ENCODE results near the gene ID1.
"Not testable (repeated sequence)": the region's sequence is repeated elsewhere in the genome, so short reads cannot be mapped to it uniquely, and the experiment has no call there.

The ID1 gene

GRCh38 chr20:31602779-31603441 lies 2.2 kb upstream of the ID1 start:
- DNase-seq, result no peak

GRCh38 chr20:31603822-31604566 lies 1.1 kb upstream of the ID1 start:
- DNase-seq, result peak; percentile 78

DNA sequence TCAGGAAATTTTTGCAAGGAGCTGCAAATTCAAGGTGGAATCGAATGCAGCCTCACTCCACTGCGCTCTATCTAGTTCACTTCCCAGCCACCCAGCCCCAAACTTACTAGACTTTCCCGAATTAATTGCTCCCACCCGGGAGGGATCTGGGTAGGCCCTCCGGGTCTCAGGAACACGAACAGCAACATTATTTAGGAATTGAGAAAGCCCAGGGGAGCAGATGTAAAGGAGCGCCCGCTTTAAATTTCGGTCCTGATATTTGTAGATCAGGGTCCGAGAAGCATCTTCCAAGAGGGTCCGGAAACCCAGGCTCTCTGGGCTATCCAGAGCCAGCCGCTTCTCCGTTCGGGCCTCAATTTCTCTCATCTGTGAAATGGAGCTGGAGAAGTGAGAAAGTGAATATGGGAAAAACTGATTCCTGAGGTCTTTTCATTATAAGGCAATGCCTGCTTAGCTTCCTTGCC lies 490 bp upstream of the ID1 start:
- DNase-seq, result no peak

- DNase-seq, result no peak
Observed at GRCh38 chr20:31605902-31606803, 1.1 kb downstream of the ID1 start.

- no peak for DNase-seq
Observed at GRCh38 chr20:31606804-31607639, 1.9 kb downstream of the ID1 start.

DNA sequence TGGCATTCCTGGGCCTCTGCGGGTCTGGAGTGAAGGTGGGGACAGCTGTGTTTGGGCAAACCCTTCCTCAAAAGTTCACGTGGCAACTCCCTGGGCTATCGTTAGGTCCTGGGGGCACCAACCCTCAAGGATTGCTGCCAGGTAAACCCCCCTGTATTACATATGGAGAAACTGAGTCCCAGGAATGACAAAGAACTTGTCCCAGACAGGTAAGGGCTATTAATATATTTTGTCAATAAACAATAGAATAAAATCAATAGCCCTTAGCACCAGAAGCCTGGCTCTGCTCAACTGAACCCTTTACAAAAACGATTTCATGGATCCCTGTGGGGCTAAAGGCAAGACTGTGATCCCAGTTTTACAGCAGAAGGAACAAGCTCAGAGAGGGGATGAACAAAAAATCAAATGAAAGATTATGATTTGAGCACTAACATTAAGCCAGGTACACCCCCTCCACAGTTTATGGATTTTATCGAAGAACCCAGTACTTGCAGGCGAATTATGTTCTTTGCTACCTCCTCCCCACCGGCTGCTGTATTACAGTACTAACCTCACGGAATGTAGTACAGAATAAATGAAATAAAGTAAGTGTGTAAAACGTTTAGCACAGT lies 2.7 kb downstream of the ID1 start:
- no peak for DNase-seq

DNA sequence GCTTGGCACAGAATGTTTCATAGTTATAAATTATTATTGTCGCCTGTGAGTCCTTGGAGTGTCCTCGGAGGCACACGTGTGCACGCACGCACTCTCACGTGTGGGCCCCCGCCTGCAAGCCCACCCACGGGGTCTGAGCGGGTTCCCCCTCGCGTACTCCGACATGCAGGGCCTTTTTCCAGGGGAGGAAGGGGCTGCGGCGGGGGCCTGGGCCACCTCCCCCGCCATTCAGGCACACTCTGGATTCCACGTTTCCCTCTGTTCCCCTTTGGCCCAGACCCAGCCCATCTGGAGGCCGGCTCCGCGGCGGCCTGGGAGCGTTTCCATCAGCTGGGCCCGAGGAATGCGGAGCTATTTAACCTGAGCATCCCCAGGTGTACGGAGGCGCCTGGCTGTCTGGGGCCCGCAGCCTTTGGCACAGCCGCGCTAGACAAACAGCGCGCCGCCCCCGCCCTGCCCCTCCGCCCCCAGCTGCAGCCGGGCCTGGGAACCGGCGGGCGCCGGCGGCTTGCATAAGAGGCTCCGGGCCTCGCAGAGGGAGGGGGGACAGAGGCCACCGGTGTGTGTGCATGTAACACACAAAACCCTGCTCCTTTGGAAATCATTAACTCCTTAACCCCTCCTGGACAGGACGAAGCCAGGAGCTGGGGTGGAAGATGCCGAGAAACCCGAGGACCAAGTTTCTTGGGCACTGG lies 3.3 kb downstream of the ID1 start:
- no peak for DNase-seq

DNA sequence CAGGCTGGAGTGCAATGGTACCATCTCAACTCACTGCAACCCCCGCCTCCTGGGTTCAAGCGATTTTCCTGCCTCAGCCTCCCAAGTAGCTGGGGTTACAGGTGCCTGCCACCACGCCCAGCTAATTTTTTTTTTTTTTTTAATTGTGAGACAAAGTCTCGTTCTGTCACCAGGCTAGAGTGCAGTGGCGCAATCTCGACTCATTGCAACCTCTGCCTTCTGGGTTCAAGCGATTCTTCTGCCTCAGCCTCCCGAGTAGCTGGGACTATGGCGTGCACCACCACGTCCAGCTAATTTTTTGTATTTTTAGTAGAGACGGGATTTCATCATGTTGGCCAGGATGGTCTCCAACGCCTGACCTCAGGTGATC lies 7.2 kb downstream of the ID1 start:
- not testable (repeated sequence) for DNase-seq

GRCh38 chr20:31615416-31615815 lies 10.3 kb downstream of the ID1 start:
- no peak for DNase-seq

GRCh38 chr20:31617432-31618104 lies 12.5 kb downstream of the ID1 start:
- no peak for DNase-seq

- DNase-seq, result no peak
Observed at GRCh38 chr20:31620246-31620645, 15.2 kb downstream of the ID1 start.

GRCh38 chr20:31623123-31623505 lies 18.0 kb downstream of the ID1 start:
- DNase-seq, result not testable (repeated sequence)

GRCh38 chr20:31626534-31626933 lies 21.4 kb downstream of the ID1 start:
- DNase-seq, result not testable (repeated sequence)

- DNase-seq, result not testable (repeated sequence)
Observed at GRCh38 chr20:31628057-31628456, 23.0 kb downstream of the ID1 start.

GRCh38 chr20:31630187-31630790 lies 25.2 kb downstream of the ID1 start:
- DNase-seq, result no peak

GRCh38 chr20:31632548-31633338 lies 27.7 kb downstream of the ID1 start:
- DNase-seq, result no peak

- no peak for DNase-seq
Observed at GRCh38 chr20:31633339-31633914, 28.3 kb downstream of the ID1 start.

DNA sequence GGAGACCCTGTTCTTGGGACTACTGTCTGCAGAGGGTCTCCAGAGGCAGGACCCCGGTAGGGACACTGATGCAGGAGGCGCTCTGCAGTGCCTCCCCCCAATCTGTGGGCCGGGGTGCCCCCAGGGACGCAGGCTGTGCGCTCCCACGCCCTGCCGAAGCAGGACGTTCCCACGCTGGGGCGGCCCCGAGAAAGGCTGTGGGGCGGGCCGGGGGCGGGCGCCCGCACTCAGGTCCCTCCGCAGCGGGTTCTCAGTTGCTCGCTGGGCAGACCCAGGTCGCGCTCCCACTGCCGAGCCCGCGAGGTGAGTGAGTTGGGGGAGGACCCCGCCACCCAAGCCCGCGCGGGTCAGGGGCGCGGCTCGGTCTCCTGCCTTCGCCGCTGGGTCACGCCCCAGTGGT lies 32.6 kb downstream of the ID1 start, which contains the start of gene COX4I2:
COX4I2 (plus strand) TSS at position 253 of the 400 bp plus-strand sequence. CDS start 1,106 bp downstream, outside the sequence.
- no peak for DNase-seq

DNA sequence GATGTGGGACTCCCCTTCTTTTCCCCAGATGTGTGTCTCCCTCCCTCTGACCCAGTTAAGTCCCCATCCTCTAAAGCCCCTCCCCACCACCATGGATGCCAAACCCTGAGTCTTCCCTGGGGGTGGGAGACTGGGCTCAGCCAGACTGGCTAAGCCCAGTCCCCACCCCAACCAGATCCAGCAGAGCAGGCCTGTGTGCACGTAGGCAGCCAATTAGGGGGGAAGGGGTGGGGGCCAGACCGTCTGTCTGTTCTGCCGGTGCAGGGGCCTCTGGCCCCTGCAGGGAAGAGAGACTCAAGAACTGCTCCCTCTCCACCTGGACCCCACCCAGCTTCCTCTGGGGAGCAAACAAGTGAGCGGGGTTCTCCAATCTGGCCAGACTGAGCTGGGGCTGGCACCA lies 33.2 kb downstream of the ID1 start:
- DNase-seq, result no peak
